Neuron (in vitro differentiated cells): ENCODE results near the gene RBBP9.

Experiments
- H2AFZ ChIP-seq: one replicate; pipeline ENCODE4 v1.6.1; 2013; ENCODE audit warnings: low read depth, mild to moderate bottlenecking, inconsistent platforms, low read length, moderate library complexity
- H3K27me3 ChIP-seq: one replicate; pipeline ENCODE4 v1.6.1; 2013; ENCODE audit warnings: low read length; ENCODE audit not compliant: insufficient read depth
- H3K36me3 ChIP-seq: one replicate; pipeline ENCODE4 v1.6.1; 2013; ENCODE audit warnings: low read length; ENCODE audit not compliant: insufficient read depth
- H3K4me1 ChIP-seq: one replicate; pipeline ENCODE4 v1.6.1; 2013; ENCODE audit warnings: low read length; ENCODE audit not compliant: insufficient read depth
- H3K4me3 ChIP-seq: 2 replicates; pipeline ENCODE4 v1.5.1; 2013; ENCODE audit warnings: mild to moderate bottlenecking, low read length, moderate library complexity
- H3K9me3 ChIP-seq: one replicate; pipeline ENCODE4 v1.6.1; 2013; ENCODE audit warnings: low read length

Gene RBBP9

DNA sequence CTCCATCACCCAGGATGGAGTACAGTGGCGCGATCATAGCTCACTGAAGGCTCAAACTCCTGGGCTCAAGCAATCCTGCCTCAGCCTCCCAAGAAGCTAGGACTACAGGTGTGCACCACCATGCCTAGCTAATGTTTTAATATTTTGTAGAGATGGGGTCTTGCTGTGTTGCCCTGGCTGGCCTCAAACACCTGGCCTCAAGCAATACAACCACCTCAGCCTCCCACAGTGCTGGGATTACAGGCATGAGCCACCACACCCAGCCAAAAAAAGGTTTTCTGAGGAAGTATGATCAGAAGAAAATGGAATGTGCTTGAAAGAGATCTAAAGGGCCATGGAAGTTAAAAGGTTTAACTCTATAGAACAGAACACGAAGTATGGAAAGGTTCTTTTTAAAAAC, 8.7 kb downstream of the RBBP9 start:
- H3K36me3 ChIP-seq, result peaks cover 69% of the 10 kb centered on the region
- H3K4me1 ChIP-seq, result no peaks in the 10 kb centered on the region
- H3K4me3 ChIP-seq, result no peak overlapping the region

DNA sequence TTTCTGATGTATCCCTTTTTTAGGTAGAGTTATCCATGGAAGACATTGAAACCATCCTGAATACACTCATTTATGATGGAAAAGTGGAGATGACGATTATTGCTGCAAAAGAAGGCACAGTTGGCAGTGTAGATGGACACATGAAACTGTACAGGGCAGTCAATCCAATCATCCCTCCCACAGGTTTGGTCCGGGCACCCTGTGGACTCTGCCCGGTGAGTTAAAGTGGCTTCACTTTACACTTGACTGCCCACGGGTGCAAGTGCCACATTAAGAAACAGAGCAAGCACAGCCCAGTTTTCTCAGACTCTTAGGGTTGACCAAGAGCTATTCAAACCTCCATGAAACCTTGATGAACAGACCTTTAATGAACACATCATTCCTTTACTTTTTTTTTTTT, 15.4 kb downstream of the RBBP9 start:
- H3K9me3 ChIP-seq, result no peaks in the 10 kb centered on the region
- H2AFZ ChIP-seq, result no peak overlapping the region
- no peaks in the 10 kb centered on the region for H3K27me3 ChIP-seq
- H3K4me3 ChIP-seq, result no peak overlapping the region
- no peaks in the 10 kb centered on the region for H3K4me1 ChIP-seq
- peaks cover 66% of the 10 kb centered on the region for H3K36me3 ChIP-seq

More for the DNA sequence above, 8.7 kb downstream of the RBBP9 start:
- H3K9me3 ChIP-seq, result no peaks in the 10 kb centered on the region
- no peak overlapping the region for H2AFZ ChIP-seq
- no peaks in the 10 kb centered on the region for H3K27me3 ChIP-seq

DNA sequence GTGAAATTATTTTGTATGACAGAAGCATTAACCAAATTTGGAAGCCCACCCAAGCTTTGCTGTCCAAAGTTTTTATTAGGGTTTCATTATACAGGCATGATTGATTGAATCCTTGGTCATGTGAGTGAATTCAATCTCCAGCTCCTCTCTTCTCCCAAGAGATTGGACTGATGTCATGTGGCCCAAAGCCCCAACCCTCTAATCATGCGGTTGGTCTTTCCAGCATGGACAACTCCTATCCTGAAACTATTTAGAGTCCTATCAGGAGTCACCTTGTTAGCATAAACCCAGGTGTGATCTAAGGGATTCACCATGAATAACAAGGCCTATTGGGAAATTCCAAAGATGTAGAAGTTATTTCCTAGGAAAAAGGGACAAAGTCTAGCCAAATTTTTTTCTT, 19.2 kb downstream of the RBBP9 start:
- Histone ChIP-seq H3K4me3 (no peak overlapping the region), H2AFZ (no peak overlapping the region), H3K27me3 (no peaks in the 10 kb centered on the region), H3K4me1 (no peaks in the 10 kb centered on the region), H3K9me3 (no peaks in the 10 kb centered on the region), H3K36me3 (peaks cover 62% of the 10 kb centered on the region)

DNA sequence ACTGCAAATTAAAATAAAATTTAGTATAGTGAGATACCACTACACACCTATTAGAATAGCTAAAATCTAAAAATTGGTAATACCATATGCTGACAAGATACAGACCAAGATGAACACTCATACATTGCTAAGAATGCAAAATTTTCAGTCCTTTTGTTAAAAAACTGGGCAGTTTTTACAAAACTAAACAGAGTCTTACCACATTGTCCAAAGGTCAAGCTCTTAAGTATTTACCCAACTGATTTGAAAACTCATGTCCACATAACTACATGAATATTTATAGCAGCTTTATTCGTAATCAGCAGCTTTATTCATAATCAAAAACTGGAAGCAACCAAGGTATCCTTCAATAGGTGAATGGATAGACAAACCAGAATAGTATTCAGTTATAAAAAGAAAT, 19.8 kb downstream of the RBBP9 start:
- no peaks in the 10 kb centered on the region for H3K9me3 ChIP-seq
- no peaks in the 10 kb centered on the region for H3K4me1 ChIP-seq
- H3K36me3 ChIP-seq, result peaks cover 58% of the 10 kb centered on the region
- H3K4me3 ChIP-seq, result no peak overlapping the region
- H2AFZ ChIP-seq, result no peak overlapping the region
- no peaks in the 10 kb centered on the region for H3K27me3 ChIP-seq

DNA sequence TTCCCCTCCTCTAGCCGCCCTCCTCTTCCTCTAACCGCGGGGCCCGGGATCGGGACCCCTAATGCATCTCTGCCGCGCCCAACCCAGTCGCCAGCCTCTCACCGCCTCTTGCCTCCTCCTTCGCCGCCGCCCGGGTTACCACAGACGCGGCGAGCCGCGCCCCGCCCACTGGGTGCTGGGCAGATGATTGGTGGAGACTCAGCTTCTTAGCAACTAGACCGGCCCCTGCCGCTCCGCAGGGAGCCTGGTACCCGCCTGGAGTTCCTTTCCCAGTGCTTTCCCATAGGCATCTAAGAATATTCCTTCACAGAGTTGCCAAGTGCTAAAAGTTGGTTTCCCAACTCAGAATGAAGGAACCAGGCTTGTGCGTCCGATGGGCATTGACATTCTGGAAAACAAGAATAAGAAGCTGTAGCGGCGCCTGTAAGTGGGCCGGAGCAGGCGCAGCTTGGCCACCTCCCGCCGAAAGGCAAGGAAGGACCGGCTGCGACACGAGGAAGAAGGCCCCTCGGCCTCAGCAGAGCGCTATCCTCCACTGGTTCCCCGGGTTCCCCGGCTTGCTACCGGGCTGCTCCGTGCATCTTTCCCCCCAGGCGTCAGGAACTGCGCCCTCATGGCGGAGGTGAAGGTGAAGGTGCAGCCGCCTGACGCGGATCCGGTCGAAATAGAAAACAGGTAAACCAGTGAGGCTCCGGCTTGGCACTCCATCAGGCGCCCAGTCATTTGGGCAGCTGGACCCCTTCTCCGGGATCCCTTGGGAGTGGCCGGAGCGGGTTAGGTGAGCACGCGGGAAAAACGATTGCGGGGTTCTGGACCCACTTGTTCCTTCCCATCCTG, 29.9 kb downstream of the RBBP9 start, which contains the start of the genes DZANK1 and POLR3F:
Gene DZANK1 (minus strand): TSS at position 137 of the 837 bp plus-strand sequence. CDS start 1,672 bp downstream, outside the sequence.
Gene POLR3F (plus strand): TSS at position 497 of the 837 bp plus-strand sequence. CDS start 117 bp downstream, at position 614.
- Histone ChIP-seq H3K36me3 (peaks cover 15% of the 10 kb centered on the region), H3K27me3 (no peaks in the 10 kb centered on the region), H2AFZ (peak within 1 kb of the TSS; percentile 81), H3K9me3 (no peaks in the 10 kb centered on the region), H3K4me3 (peak within 1 kb of the TSS; percentile 91), H3K4me1 (peaks cover 18% of the 10 kb centered on the region)

DNA sequence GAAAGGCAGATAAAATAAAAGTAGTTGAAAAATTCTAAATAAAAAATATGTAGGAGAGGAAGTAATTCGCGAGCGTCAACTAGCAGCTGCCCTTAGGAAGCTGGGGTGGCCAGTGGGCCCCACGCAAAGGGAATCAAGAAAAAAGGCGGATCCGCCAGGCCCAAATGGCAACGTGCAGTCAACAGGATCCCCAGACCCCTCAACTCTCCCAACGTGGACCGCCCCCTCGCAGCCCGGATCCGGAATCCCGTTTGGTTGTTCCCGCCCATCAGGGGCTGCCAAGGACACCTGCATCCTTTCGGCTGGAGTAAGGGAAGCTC, 30.5 kb downstream of the RBBP9 start:
- Histone ChIP-seq H3K4me3 (peak overlapping the region; percentile 91), H2AFZ (peak overlapping the region; percentile 81), H3K27me3 (no peaks in the 10 kb centered on the region), H3K4me1 (peaks cover 18% of the 10 kb centered on the region), H3K36me3 (peaks cover 11% of the 10 kb centered on the region), H3K9me3 (no peaks in the 10 kb centered on the region)

DNA sequence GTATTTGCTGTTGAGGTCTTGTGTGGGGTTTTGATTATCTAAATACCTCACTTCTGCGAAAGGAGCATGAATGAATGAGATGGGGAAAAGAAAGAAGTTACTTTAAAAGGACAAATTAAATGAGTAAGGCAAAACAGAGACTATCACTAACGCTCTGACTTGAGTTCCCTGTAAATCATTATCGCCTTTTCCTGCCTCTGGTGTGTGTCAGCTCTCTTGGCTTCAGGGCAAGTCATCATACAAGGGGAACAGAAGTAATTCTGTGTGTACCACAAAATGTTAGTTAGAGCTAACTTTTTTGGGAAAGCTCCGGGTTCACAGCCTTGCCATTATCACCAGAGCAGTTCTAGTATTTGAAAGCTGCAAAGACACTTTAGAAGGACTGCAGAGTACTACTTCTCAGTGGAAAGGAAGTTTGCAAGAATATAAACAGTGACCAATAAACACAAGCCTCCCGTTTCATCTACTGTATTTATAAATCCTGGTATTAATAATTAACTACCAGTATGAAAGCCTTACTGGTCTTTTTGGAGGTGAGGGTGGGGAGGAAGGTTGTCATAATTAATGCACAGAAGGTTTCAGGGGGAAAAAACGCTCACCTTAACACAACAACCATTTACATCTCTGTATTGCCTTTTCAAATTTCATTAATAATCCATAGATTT, 31.4 kb downstream of the RBBP9 start:
- peaks cover 18% of the 10 kb centered on the region for H3K4me1 ChIP-seq
- peak overlapping the region; percentile 91 for H3K4me3 ChIP-seq
- H3K36me3 ChIP-seq, result peaks cover 11% of the 10 kb centered on the region
- no peaks in the 10 kb centered on the region for H3K9me3 ChIP-seq
- H2AFZ ChIP-seq, result peak overlapping the region; percentile 81
- no peaks in the 10 kb centered on the region for H3K27me3 ChIP-seq

DNA sequence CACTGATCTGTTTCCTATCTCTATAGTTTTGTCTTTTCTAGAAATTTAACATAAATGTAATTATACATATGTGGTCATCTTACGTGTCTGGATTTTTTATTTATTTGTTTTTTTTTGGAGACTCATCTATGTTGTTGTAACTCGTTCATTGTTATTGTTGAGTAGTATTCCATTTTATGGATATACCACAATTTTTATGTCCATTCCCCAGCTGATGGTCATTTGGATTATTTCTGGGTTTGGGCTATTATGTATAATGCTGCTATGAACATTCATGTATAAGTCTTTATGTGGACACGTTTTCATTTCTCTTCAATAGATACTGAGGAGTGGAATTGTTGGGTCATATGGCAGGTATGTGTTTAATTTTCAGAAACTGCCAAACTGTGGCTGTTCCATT, 40.4 kb downstream of the RBBP9 start:
- Histone ChIP-seq H3K36me3 (no peaks in the 10 kb centered on the region), H3K9me3 (peaks cover 2% of the 10 kb centered on the region), H3K4me3 (no peak overlapping the region), H2AFZ (no peak overlapping the region), H3K4me1 (no peaks in the 10 kb centered on the region), H3K27me3 (no peaks in the 10 kb centered on the region)

DNA sequence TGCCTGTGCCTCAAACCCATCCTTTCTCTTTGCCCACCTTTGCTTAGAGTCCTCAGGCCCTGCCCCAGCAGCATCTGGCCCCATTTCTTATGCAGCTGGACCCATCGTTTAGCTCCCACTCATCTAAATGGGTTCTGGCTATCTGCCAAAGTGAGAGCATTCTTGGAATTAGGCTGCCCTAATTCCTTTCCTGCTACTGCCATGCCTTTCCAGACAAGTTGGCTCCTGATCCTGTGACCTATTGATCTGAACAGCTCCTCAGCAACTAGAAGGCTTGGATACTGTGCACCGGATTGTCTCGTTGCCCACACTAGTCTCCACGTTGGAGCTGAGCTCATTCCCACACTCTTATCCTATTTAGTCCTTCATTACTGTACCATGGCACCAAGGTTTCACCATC, 53.1 kb downstream of the RBBP9 start:
- Histone ChIP-seq H2AFZ (no peak overlapping the region), H3K4me1 (no peaks in the 10 kb centered on the region), H3K9me3 (no peaks in the 10 kb centered on the region), H3K4me3 (no peak overlapping the region), H3K36me3 (peaks cover 4% of the 10 kb centered on the region), H3K27me3 (no peaks in the 10 kb centered on the region)

DNA sequence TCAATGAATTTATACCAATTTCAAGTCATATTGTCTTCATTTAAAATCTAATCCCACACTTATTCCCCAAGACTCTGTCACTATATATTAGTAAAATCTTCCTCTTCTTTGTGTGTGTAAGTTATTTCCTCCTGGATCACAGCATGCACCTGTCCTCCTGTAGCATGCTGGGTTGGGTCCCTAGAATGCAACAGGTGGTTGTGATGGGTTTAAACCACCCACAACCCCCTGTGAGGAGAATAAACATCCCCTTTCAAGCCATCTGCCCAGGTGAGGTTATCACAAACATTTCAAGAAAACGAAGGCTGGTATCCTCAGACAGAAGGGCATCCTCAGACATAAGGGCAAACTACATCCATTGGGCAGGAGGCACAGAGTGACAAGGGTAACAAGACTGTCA, 56.6 kb downstream of the RBBP9 start:
- Histone ChIP-seq H2AFZ (no peak overlapping the region), H3K4me3 (no peak overlapping the region), H3K4me1 (no peaks in the 10 kb centered on the region), H3K9me3 (no peaks in the 10 kb centered on the region), H3K27me3 (no peaks in the 10 kb centered on the region), H3K36me3 (no peaks in the 10 kb centered on the region)

DNA sequence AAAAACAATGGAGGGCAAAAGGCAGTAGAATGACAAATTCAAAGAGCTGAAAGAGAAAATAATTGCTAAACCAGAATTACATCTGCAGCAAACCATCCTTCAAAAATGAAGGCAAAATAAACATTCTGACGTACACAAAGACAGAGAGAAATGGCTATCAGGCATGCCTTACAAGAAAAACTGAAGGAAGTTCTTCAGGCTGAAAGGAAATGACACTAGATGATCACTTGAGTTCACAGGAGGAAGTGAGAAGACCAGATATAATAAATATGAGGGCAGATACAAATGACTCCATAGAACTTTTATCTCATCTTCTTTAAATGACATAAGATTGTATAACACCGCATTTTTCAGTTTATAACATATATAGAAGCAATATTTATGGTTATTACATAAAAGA, 60.2 kb downstream of the RBBP9 start:
- no peaks in the 10 kb centered on the region for H3K27me3 ChIP-seq
- peaks cover 1% of the 10 kb centered on the region for H3K36me3 ChIP-seq
- no peaks in the 10 kb centered on the region for H3K9me3 ChIP-seq
- H3K4me3 ChIP-seq, result no peak overlapping the region
- H2AFZ ChIP-seq, result no peak overlapping the region
- H3K4me1 ChIP-seq, result no peaks in the 10 kb centered on the region
